ENCODE measurements around the gene FMO3. TPM values are rescaled to one million over a fixed set of nuclear protein-coding genes. Genes with fewer than 3 reads are reported as not detected.

Gene FMO3
- polyA plus RNA-seq, 1 donor from 2014 or later, result not detected

- Histone ChIP-seq H3K4me3 (ENCODE audit: low read length) (no peak overlapping the region), H3K9me3 (ENCODE audit: low read length) (no peaks in the 10 kb centered on the region), H3K27ac (ENCODE audit: low read length) (no peak overlapping the region), H3K4me2 (ENCODE audit: low read length) (no peak overlapping the region), H3K27me3 (ENCODE audit: insufficient read depth, low read depth, low read length) (no peaks in the 10 kb centered on the region), H3F3A (ENCODE audit: insufficient read depth, low read length, poor library complexity, severe bottlenecking) (no peaks in the 10 kb centered on the region), H3K9me2 (ENCODE audit: insufficient read depth, low read length) (no peaks in the 10 kb centered on the region), H3K9ac (ENCODE audit: low read length) (no peak overlapping the region), H4K20me1 (ENCODE audit: insufficient read depth) (no peaks in the 10 kb centered on the region), H2AFZ (ENCODE audit: low read depth, low read length) (no peak overlapping the region), H3K36me3 (ENCODE audit: insufficient read depth, low read length) (no peaks in the 10 kb centered on the region), H3K79me2 (replicated peaks; ENCODE audit: insufficient read depth, low read length) (no peaks in the 10 kb centered on the region)
- TF ChIP-seq MXI1 (conservative IDR thresholded peaks at IDR 0.05; ENCODE audit: poor library complexity, severe bottlenecking) (no peak), EZH2 (IDR thresholded peaks at IDR 0.05; ENCODE audit: borderline replicate concordance, insufficient read depth, low read length, poor library complexity, severe bottlenecking) (no peak), TAF1 (IDR thresholded peaks at IDR 0.05; ENCODE audit: low read depth) (no peak), CTCF (IDR thresholded peaks at IDR 0.05; ENCODE audit: poor library complexity, severe bottlenecking) (no peak), RAD21 (conservative IDR thresholded peaks at IDR 0.05) (no peak), POLR2AphosphoS5 (IDR thresholded peaks at IDR 0.05) (no peak), EP300 (conservative IDR thresholded peaks at IDR 0.05; ENCODE audit: poor library complexity, severe bottlenecking) (no peak), REST (IDR thresholded peaks at IDR 0.05; ENCODE audit: borderline replicate concordance) (no peak), SMC3 (conservative IDR thresholded peaks at IDR 0.05; ENCODE audit: poor library complexity) (no peak)
Observed at GRCh38 chr1:171158551-171158950, 67.8 kb downstream of the FMO3 start.

GRCh38 chr1:171159148-171159547 is 68.4 kb downstream of the FMO3 start:
- no peaks in the 10 kb centered on the region for H4K20me1 ChIP-seq (ENCODE audit: insufficient read depth)
- no peak overlapping the region for H2AFZ ChIP-seq (ENCODE audit: low read depth, low read length)
- H3K79me2 ChIP-seq (replicated peaks; ENCODE audit: insufficient read depth, low read length), result no peaks in the 10 kb centered on the region
- no peaks in the 10 kb centered on the region for H3K36me3 ChIP-seq (ENCODE audit: insufficient read depth, low read length)
- H3K9me3 ChIP-seq (ENCODE audit: low read length), result no peaks in the 10 kb centered on the region
- H3F3A ChIP-seq (ENCODE audit: insufficient read depth, low read length, poor library complexity, severe bottlenecking), result no peaks in the 10 kb centered on the region
- no peak overlapping the region for H3K4me2 ChIP-seq (ENCODE audit: low read length)
- H3K9ac ChIP-seq (ENCODE audit: low read length), result no peak overlapping the region
- no peaks in the 10 kb centered on the region for H3K27me3 ChIP-seq (ENCODE audit: insufficient read depth, low read depth, low read length)
- no peak overlapping the region for H3K4me3 ChIP-seq (ENCODE audit: low read length)
- no peaks in the 10 kb centered on the region for H3K9me2 ChIP-seq (ENCODE audit: insufficient read depth, low read length)
- H3K27ac ChIP-seq (ENCODE audit: low read length), result no peak overlapping the region
- TF ChIP-seq TAF1 (IDR thresholded peaks at IDR 0.05; ENCODE audit: low read depth) (no peak), REST (IDR thresholded peaks at IDR 0.05; ENCODE audit: borderline replicate concordance) (no peak), EZH2 (IDR thresholded peaks at IDR 0.05; ENCODE audit: borderline replicate concordance, insufficient read depth, low read length, poor library complexity, severe bottlenecking) (no peak), SMC3 (conservative IDR thresholded peaks at IDR 0.05; ENCODE audit: poor library complexity) (no peak), RAD21 (conservative IDR thresholded peaks at IDR 0.05) (no peak), MXI1 (conservative IDR thresholded peaks at IDR 0.05; ENCODE audit: poor library complexity, severe bottlenecking) (no peak)
